ENCODE results near the gene AP4S1. TPM values are rescaled to one million over a fixed set of nuclear protein-coding genes. Genes with fewer than 3 reads are reported as not detected.
"Not testable (repeated sequence)": the region's sequence is repeated elsewhere in the genome, so short reads cannot be mapped to it uniquely, and the experiment has no call there.

AP4S1 gene
- total and polyA plus RNA-seq, 3 donors from 2014 or later: 18.9 to 41.8 (median 21.5) TPM

- H3K27me3 ChIP-seq: no peaks in the 10 kb centered on the region
- intact Hi-C loops (cut with DNase I; ENCODE audit: low total_unique reads): no loop called here
- no peaks in the 10 kb centered on the region for H3K4me1 ChIP-seq
- TF ChIP-seq POLR2A (IDR thresholded peaks at IDR 0.05): no peak
- no peak for TF ChIP-seq CTCF (IDR thresholded peaks at IDR 0.05)
- H3K4me3 ChIP-seq: no peak overlapping the region
- H3K36me3 ChIP-seq (ENCODE audit: low read depth, missing control alignments): no peaks in the 10 kb centered on the region
- WGBS, 2 donors: 81 to 83% methylated on average over 6 of the region's 6 CpGs
- no peak overlapping the region for H3K27ac ChIP-seq
- H3K9me3 ChIP-seq: no peaks in the 10 kb centered on the region
- no peak for DNase-seq
Observed at GRCh38 chr14:31001339-31001658, 24.1 kb upstream of the AP4S1 start.

GRCh38 chr14:31003284-31003683 lies 22.2 kb upstream of the AP4S1 start:
- intact Hi-C loops (cut with DNase I; ENCODE audit: low total_unique reads): no loop called here
- Histone ChIP-seq H3K27me3 (no peaks in the 10 kb centered on the region), H3K4me1 (no peaks in the 10 kb centered on the region), H3K36me3 (ENCODE audit: low read depth, missing control alignments) (no peaks in the 10 kb centered on the region), H3K9me3 (no peaks in the 10 kb centered on the region), H3K27ac (no peak overlapping the region), H3K4me3 (no peak overlapping the region)
- no peak for DNase-seq
- no peak for TF ChIP-seq CTCF (IDR thresholded peaks at IDR 0.05)
- TF ChIP-seq POLR2A (IDR thresholded peaks at IDR 0.05): no peak
- WGBS, 2 donors: 98% methylated on average over 3 of the region's 3 CpGs

- WGBS, 2 donors: 90% methylated on average over 6 of the region's 6 CpGs
- H3K27me3 ChIP-seq; intact Hi-C loops (cut with DNase I; ENCODE audit: low total_unique reads); H3K4me3 ChIP-seq; DNase-seq; H3K36me3 ChIP-seq (ENCODE audit: low read depth, missing control alignments); H3K9me3 ChIP-seq; H3K4me1 ChIP-seq; H3K27ac ChIP-seq: not testable (repeated sequence)
Observed at GRCh38 chr14:31004007-31004406, 21.4 kb upstream of the AP4S1 start.

GRCh38 chr14:31006703-31007102 lies 18.7 kb upstream of the AP4S1 start:
- no peaks in the 10 kb centered on the region for H3K4me1 ChIP-seq
- no peaks in the 10 kb centered on the region for H3K27me3 ChIP-seq
- no peak for TF ChIP-seq POLR2A (IDR thresholded peaks at IDR 0.05)
- no peak for TF ChIP-seq CTCF (IDR thresholded peaks at IDR 0.05)
- H3K9me3 ChIP-seq: no peaks in the 10 kb centered on the region
- intact Hi-C loops (cut with DNase I; ENCODE audit: low total_unique reads): no loop called here
- H3K4me3 ChIP-seq: no peak overlapping the region
- no peaks in the 10 kb centered on the region for H3K36me3 ChIP-seq (ENCODE audit: low read depth, missing control alignments)
- WGBS, 2 donors: 93 to 100% methylated on average over 1 of the region's 1 CpG
- no peak overlapping the region for H3K27ac ChIP-seq
- no peak for DNase-seq

- H3K9me3 ChIP-seq: no peaks in the 10 kb centered on the region
- no peaks in the 10 kb centered on the region for H3K27me3 ChIP-seq
- H3K36me3 ChIP-seq (ENCODE audit: low read depth, missing control alignments): no peaks in the 10 kb centered on the region
- no peak overlapping the region for H3K27ac ChIP-seq
- intact Hi-C loops (cut with DNase I; ENCODE audit: low total_unique reads): no loop called here
- DNase-seq: no peak
- TF ChIP-seq CTCF (IDR thresholded peaks at IDR 0.05) (no peak), POLR2A (IDR thresholded peaks at IDR 0.05) (no peak)
- H3K4me1 ChIP-seq: no peaks in the 10 kb centered on the region
- WGBS, 2 donors: 89 to 94% methylated on average over 3 of the region's 3 CpGs
- H3K4me3 ChIP-seq: no peak overlapping the region
Observed at GRCh38 chr14:31009836-31010574, 15.4 kb upstream of the AP4S1 start.

All from testis (tissue), 3 donors.